Measurements from ENCODE around the gene FUNDC2. TPM values are rescaled to one million over a fixed set of nuclear protein-coding genes. Genes with fewer than 3 reads are reported as not detected.

FUNDC2 gene
- total and polyA plus RNA-seq, 2 of the 13 experiments (the other 11 are each of a cell fraction or from before 2014, with no cell fraction given) = 65.3 to 109 TPM

GRCh38 chrX:155031657-155032056, 5.0 kb downstream of the FUNDC2 start (continued):
- TF ChIP-seq, protein P1, sequence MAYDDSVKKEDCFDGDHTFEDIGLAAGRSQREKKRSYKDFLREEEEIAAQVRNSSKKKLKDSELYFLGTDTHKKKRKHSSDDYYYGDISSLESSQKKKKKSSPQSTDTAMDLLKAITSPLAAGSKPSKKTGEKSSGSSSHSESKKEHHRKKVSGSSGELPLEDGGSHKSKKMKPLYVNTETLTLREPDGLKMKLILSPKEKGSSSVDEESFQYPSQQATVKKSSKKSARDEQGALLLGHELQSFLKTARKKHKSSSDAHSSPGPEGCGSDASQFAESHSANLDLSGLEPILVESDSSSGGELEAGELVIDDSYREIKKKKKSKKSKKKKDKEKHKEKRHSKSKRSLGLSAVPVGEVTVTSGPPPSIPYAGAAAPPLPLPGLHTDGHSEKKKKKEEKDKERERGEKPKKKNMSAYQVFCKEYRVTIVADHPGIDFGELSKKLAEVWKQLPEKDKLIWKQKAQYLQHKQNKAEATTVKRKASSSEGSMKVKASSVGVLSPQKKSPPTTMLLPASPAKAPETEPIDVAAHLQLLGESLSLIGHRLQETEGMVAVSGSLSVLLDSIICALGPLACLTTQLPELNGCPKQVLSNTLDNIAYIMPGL (CRISPR knock-in tag; IDR thresholded peaks at IDR 0.05; ENCODE audit: borderline replicate concordance in 1 of 2, low read depth in 1 of 2) = no peak
- no peak for TF ChIP-seq MBNL3 (CRISPR knock-in tag; conservative IDR thresholded peaks at IDR 0.05)

DNA sequence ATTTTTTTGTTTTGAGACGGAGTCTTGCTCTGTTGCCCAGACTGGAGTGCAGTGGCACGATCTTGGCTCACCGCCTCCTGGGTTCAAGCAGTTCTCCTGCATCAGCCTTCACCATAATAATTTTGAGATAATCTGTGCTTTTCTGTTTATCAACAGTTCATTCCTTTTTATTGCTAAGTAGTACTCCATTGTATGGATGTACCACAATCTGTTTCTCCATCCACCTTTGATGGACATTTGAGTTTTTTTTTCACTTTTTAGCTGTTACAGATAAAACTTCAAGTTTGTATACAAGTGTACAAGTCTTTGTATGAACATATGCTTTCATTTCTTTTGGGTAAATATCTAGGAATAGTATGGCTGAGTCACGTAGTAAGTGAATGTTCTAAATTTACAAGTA, 9.0 kb downstream of the FUNDC2 start:
- POLR2A ChIA-PET = no interaction called here
- ATAC-seq (no peak), FAIRE-seq (no peak), DNase-seq (ENCODE audit: low spot score) (no peak)
- no peak overlapping the region for H3K4me2 ChIP-seq (ENCODE audit: low read depth, low read length)
- no peak overlapping the region for H3K27ac ChIP-seq (ENCODE audit: extremely low read length, insufficient read depth, low read length)
- H3K9ac ChIP-seq (ENCODE audit: insufficient read depth, low read depth, low read length) = no peak overlapping the region
- in situ Hi-C loops (cut with HindIII; ENCODE audit: extremely low pct_ligation_motif_present, low pct_unique_long_range_greater_than_20kb) = no loop called here
- H3K36me3 ChIP-seq (replicated peaks in 1 of 2; ENCODE audit: control insufficient read depth in 1 of 2, insufficient read depth in 2 of 2, low read length in 2 of 2) = no peaks in the 10 kb centered on the region; a peak in 2 of 5 replicates
- H3K4me3 ChIP-seq (replicated peaks in 1 of 3; ENCODE audit: insufficient read depth in 1 of 3, low read depth in 2 of 3, low read length in 3 of 3) = no peak overlapping the region
- H3K9me3 ChIP-seq (ENCODE audit: low read length) = no peaks in the 10 kb centered on the region
- intact Hi-C loops (cut with micrococcal nuclease; ENCODE audit: unreplicated experiment) = no loop called here
- no peak overlapping the region for H2AFZ ChIP-seq (ENCODE audit: low read length)
- peaks cover 13% of the 10 kb centered on the region for H3K79me2 ChIP-seq (ENCODE audit: insufficient read depth, low read length)
- CTCF ChIA-PET (ENCODE audit: low intra/inter-chr PET ratio, low total read pairs) = no interaction called here
- no TSS peak for BruUV-seq (replicated peaks)
- H3K4me1 ChIP-seq (ENCODE audit: insufficient read depth, low read length) = no peaks in the 10 kb centered on the region
- no peaks in the 10 kb centered on the region for H3K27me3 ChIP-seq (ENCODE audit: control insufficient read depth in 1 of 2, insufficient read depth in 2 of 2, low read length in 2 of 2)
- H4K20me1 ChIP-seq (ENCODE audit: insufficient read depth, low read length) = no peaks in the 10 kb centered on the region
- 95% methylated on average over 4 of the region's 4 CpGs for WGBS (ENCODE audit: low lambda C conversion rate)
- TF ChIP-seq PATZ1 (CRISPR knock-in tag; IDR thresholded peaks at IDR 0.05) = no peak
- TF ChIP-seq ZNF143 (CRISPR knock-in tag; IDR thresholded peaks at IDR 0.05) = no peak
- no peak for TF ChIP-seq ELK4 (CRISPR knock-in tag; IDR thresholded peaks at IDR 0.05; ENCODE audit: borderline replicate concordance)
- TF ChIP-seq ZNF260 (CRISPR knock-in tag; IDR thresholded peaks at IDR 0.05; ENCODE audit: borderline replicate concordance, low read depth) = no peak
- no peak for TF ChIP-seq TAF1 (CRISPR knock-in tag; IDR thresholded peaks at IDR 0.05)
- TF ChIP-seq ZNF44 (CRISPR knock-in tag; IDR thresholded peaks at IDR 0.05) = no peak
- TF ChIP-seq SMARCC2 (IDR thresholded peaks at IDR 0.05) = no peak
- no peak for TF ChIP-seq ZFY (CRISPR knock-in tag; IDR thresholded peaks at IDR 0.05)
- no peak for TF ChIP-seq ATF1 (CRISPR knock-in tag; IDR thresholded peaks at IDR 0.05)
- TF ChIP-seq RBFOX2 (IDR thresholded peaks at IDR 0.05; ENCODE audit: low read depth, low read length) = no peak
- no peak for TF ChIP-seq SYNCRIP (IDR thresholded peaks at IDR 0.05; ENCODE audit: insufficient read depth, low read depth, low read length)
- TF ChIP-seq SRSF4 (IDR thresholded peaks at IDR 0.05; ENCODE audit: low read depth, low read length, poor library complexity, severe bottlenecking) = no peak
- TF ChIP-seq RAD21 (CRISPR knock-in tag; IDR thresholded peaks at IDR 0.05) = no peak
- TF ChIP-seq, protein P2, sequence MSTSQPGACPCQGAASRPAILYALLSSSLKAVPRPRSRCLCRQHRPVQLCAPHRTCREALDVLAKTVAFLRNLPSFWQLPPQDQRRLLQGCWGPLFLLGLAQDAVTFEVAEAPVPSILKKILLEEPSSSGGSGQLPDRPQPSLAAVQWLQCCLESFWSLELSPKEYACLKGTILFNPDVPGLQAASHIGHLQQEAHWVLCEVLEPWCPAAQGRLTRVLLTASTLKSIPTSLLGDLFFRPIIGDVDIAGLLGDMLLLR (CRISPR knock-in tag; IDR thresholded peaks at IDR 0.05) = no peak

Data from HepG2 (cell line).